Ovary (tissue), 3 donors: Measurements from ENCODE around the gene SLC4A2.

Experiments
- EP300 ChIP-seq: sonication (generic); formaldehyde crosslinking; IDR thresholded peaks from one replicate; pipeline ENCODE4 v1.6.1; 2017; ENCODE audit warnings: antibody characterized with exemption
- POLR2A ChIP-seq: fragments of 450-650 bp; IDR thresholded peaks from one replicate; pipeline ENCODE4 v1.6.1; 2017; ENCODE audit warnings: antibody characterized with exemption, mild to moderate bottlenecking, moderate library complexity
- TF ChIP-seq, protein P1 (sequence below), 3 donors: fragments of 450-650 bp in 2 of 3; fragments of 200-600 bp in 1 of 3; IDR thresholded peaks; one replicate each; pipeline versions ENCODE4 v1.5.1 to v1.8.0; 2016 to 2022; ENCODE audit warnings: antibody characterized with exemption in 3 of 3, mild to moderate bottlenecking in 1 of 3
- donor health status: DM: no; HTN: no; CAD: no.

DNA sequence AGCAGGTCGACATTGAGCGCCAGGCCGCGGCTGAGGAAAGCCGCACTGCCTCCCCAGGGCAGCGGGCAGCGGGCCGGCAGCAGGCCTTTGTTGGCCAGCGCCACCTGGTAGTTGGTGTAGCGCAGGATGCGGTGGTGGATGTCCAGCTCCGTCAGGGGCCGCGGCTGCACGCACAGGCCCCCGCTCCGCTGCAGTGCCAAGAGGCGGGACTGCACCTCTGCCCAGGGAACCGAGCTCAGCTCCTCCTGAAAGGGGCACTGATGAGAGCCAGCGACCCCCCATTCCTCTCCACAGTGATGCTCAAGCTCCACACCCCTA lies 40.3 kb upstream of the SLC4A2 start:
- TF ChIP-seq, protein P1, sequence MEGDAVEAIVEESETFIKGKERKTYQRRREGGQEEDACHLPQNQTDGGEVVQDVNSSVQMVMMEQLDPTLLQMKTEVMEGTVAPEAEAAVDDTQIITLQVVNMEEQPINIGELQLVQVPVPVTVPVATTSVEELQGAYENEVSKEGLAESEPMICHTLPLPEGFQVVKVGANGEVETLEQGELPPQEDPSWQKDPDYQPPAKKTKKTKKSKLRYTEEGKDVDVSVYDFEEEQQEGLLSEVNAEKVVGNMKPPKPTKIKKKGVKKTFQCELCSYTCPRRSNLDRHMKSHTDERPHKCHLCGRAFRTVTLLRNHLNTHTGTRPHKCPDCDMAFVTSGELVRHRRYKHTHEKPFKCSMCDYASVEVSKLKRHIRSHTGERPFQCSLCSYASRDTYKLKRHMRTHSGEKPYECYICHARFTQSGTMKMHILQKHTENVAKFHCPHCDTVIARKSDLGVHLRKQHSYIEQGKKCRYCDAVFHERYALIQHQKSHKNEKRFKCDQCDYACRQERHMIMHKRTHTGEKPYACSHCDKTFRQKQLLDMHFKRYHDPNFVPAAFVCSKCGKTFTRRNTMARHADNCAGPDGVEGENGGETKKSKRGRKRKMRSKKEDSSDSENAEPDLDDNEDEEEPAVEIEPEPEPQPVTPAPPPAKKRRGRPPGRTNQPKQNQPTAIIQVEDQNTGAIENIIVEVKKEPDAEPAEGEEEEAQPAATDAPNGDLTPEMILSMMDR (IDR thresholded peaks at IDR 0.05), result no peak
- TF ChIP-seq POLR2A, result no peak
- TF ChIP-seq EP300, result no peak
